GM06990 (cell line): Measurements from ENCODE around the gene LYRM7.

Source experiments
- DNase-seq: peaks from one replicate; pipeline ENCODE4 v3.0.0-alpha.2; 2011; ENCODE audit not compliant: insufficient read length; ENCODE audit errors: extremely low read depth
- H3K27me3 ChIP-seq: replicated peaks from 2 replicates; pipeline ENCODE4 v1.6.0; 2011; ENCODE audit warnings: low read length; ENCODE audit not compliant: control insufficient read depth, insufficient read depth
- H3K36me3 ChIP-seq: 2 replicates; pipeline ENCODE4 v1.5.1; 2011; ENCODE audit warnings: low read length; ENCODE audit not compliant: control insufficient read depth, insufficient read depth
- H3K4me3 ChIP-seq: replicated peaks from 2 replicates; pipeline ENCODE4 v1.5.1; 2011; ENCODE audit warnings: low read depth, mild to moderate bottlenecking, control low read depth, low read length
- CTCF ChIP-seq: IDR thresholded peaks from 2 replicates; pipeline ENCODE4 v1.5.1; 2011; ENCODE audit warnings: low read length, control low read depth, mild to moderate bottlenecking, inconsistent platforms; ENCODE audit not compliant: insufficient read depth, poor library complexity, severe bottlenecking

The LYRM7 gene

GRCh38 chr5:131222731-131223130 lies 52.0 kb downstream of the LYRM7 start:
- no peak for DNase-seq
- TF ChIP-seq CTCF: no peak
- Histone ChIP-seq H3K36me3 (peaks cover 1% of the 10 kb centered on the region; the same call in 1 of the 2 replicates), H3K27me3 (no peaks in the 10 kb centered on the region), H3K4me3 (peak overlapping the region; percentile 35)

- no peak for DNase-seq
These were observed 53.1 kb downstream of the LYRM7 start for GRCh38 chr5:131223751-131224386.

GRCh38 chr5:131224387-131225201 lies 53.9 kb downstream of the LYRM7 start:
- TF ChIP-seq CTCF: no peak
- Histone ChIP-seq H3K36me3 (peaks cover 1% of the 10 kb centered on the region; the same call in 1 of the 2 replicates), H3K4me3 (peak overlapping the region; percentile 52; the same call in 1 of the 2 replicates), H3K27me3 (no peaks in the 10 kb centered on the region)
- peak; percentile 72 for DNase-seq

More at GRCh38 chr5:131223751-131224386, 53.1 kb downstream of the LYRM7 start:
- TF ChIP-seq CTCF: no peak
- no peaks in the 10 kb centered on the region for H3K27me3 ChIP-seq
- H3K4me3 ChIP-seq: peak overlapping the region; percentile 52
- H3K36me3 ChIP-seq: peaks cover 1% of the 10 kb centered on the region; the same call in 1 of the 2 replicates

DNA sequence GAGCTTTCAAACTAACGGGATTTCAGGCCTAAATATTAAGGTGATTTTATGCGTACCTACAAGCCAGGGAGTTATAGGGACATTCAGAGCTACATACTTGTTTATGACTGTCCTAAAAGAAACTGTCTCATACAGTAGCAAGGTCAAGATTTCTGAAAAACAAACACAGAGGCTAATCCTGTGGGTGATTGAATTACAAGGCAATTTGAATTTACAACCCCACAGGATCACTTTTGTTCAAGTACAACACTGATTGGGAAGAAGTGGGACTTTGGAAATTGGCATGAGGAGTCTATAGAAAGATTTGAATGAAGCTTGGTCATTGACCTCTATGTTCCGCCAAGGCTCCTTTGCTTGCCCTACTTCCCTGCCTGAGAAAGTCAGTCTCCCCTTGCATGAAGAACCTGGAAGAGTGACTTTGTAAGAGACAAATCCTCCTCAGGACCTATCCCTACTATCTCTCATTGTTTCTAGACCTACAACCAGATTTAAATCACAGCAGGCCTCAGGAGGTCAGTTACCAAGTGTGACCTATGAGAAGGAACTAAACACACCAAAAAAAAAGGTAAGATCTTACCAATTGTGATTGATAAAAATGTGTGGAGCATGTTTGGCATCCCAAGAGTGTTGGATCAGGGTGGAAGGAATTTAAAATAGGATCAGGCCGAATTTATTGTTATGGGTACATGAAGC lies 54.7 kb downstream of the LYRM7 start:
- no peaks in the 10 kb centered on the region for H3K27me3 ChIP-seq
- DNase-seq: no peak
- H3K4me3 ChIP-seq: no peak overlapping the region
- peaks cover 1% of the 10 kb centered on the region; the same call in 1 of the 2 replicates for H3K36me3 ChIP-seq
- no peak for TF ChIP-seq CTCF

DNA sequence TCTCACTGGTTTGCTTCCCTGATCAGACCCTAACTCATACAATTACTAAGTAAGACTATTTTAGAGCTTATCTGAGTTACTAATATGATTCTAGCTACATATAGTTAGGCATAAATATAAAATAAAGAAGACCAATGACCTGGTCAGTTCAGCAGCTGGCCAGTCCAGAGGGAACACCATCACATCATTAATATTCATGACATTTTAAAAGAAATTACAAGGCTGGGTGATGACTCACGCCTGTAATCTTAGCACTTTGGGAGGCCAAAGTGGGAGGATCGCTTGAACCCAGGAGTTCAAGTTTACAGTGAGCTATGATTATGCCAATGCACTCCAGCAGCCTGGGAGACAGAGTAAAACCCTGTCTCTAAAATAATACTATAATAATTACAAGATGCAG lies 56.2 kb downstream of the LYRM7 start:
- no peaks in the 10 kb centered on the region for H3K27me3 ChIP-seq
- no peak for DNase-seq
- H3K36me3 ChIP-seq: no peaks in the 10 kb centered on the region; the same call in 1 of the 2 replicates
- H3K4me3 ChIP-seq: no peak overlapping the region
- no peak for TF ChIP-seq CTCF
